HG03520 (cell line): ENCODE measurements around the gene FGL2.
"Not testable (repeated sequence)": the region's sequence is repeated elsewhere in the genome, so short reads cannot be mapped to it uniquely, and the experiment has no call there.

Experiments
- ATAC-seq: cut with Tn5 transposase; IDR thresholded peaks from one replicate; pipeline ENCODE4 v1.9.1; 2021; ENCODE audit warnings: mild to moderate bottlenecking, moderate library complexity; ENCODE audit not compliant: unreplicated experiment

Gene FGL2

DNA sequence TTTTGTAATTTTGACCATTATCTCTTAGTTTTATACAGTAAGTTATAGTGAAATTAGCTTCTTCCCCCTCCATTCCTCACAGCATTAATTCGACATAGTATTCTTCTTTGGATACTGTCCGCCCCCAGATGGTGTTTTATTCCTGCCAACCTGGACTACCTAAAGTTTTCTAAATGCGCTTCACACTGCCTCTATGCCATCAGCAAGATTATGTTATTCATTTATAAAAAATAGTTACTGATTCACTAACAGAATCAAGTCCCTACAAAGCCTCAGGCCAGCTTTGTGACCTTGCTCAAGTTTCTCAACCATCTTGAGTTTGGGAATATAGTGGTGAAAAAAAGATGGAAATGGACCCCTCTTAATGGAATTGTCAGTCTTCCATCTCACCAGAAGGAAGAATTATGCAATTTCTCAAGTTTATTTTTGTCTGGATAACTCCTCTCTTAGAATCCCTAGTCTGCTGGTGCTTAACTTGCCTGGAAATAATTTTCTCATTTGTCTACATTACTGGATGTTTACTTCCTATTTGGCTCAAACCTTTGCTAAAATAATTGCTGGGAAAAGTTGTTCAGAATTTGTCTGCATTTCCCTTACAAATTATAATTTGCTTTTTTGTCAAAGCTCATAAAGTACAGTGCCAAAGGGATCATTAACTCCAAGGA is 16.7 kb upstream of the FGL2 start:
- ATAC-seq, result no peak

DNA sequence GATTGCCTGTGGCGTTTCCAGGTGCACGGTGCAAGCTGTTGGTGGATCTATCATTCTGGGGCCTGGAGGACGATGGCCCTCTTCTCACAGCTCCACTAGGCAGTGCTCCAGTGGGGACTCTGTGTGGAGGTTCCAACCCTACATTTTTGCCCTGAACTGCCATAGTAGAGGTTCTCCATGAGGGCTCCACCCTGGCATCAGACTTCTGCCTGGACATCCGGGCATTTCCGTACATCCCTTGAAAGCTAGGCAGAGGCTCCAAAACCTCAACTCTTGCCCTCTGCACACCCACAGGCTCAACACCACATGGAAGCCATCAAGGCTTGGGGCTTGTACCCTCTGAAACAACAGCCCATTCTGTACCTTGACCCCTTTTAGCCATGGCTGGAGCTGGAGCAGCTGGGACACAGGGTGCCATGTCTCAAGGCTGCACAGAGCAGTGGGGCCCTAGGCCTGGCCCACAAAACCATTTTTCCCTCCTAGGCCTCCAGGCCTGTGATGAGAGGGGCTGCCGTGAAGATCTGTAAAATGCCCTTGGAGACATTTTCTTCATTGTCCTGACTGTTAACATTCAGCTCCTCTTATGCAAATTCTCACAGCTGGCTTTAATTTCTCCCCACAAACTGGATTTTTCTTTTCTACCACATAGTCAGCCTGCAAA is 10.0 kb upstream of the FGL2 start:
- no peak for ATAC-seq

DNA sequence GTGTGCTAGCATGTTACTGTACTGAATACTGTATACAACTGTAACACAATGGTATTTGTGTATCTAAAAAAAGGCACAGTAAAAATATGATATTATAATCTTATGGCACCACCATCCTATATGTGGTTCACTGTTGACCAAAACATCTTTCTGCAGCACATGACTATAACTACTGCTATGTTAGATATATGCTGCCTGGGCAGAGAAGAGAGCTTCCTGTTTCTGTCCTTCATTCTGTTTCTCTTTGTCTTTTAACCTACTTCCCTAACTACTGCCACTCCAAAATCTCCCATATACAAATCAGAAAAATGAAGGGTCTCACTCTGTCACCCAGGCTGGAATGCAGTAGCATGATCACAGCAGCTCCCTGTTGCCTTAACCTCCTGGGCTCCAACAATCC is 8.8 kb upstream of the FGL2 start:
- no peak for ATAC-seq

DNA sequence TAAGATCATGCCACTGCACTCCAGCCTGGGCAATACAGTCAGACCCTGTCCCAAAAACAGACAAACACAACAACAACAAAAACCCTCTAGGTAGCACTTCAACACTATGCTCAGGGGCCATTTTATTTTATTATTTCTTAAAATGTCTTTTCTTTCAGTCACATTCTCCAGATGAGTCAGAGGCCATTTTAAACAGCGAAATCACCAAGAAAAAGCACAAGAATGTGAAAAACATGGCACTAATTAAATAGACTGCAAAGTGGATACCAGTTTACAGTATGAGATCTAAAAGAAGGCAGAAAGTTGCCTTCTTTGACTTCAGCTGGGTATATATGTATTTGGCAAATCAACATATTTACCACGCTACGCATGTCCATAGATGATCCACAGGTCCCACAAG is 6.1 kb upstream of the FGL2 start:
- no peak for ATAC-seq

DNA sequence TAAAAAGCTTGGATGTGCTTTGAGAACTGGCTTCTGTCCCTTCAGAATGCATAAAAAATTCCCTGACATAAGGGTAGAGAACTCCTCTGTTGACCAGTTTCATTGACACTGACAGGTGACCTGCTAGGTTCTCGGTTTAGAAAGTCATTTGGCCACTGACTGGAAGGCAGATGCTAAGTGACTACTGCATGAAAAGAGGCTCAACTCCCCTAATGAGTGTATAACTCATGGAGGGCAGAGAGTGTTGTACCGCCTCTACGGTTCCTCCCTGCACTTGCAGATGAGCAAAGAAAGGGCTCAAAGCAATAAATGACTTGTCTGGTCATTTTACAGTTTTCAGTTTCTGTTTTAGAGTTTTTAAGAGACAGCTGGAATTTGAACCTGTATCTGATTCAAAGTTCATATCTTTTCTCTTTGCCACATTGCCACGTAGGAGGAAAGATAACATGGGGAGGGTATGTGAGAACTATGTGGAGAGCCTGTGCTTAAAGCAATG is 2.9 kb upstream of the FGL2 start:
- peak; percentile 95 for ATAC-seq

DNA sequence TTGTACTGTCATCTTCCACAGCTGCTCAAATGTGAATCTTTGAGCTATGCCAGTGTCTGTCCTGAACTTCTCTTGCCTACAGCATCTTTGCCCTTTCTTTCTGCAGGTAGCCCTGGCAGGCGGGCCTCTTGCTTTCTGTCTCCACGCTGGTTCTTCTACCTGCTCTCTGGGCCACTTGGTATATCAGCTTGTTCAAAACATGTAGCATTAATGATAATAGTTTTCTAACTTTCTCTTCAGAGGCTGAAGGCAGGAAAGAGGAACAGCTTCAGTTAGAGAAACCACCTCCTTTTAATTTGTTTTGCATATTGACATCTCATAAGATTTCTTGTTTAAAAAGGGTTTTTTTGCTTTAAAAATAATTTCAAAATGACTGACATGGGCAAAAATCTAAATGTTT is 923 bp upstream of the FGL2 start:
- no peak for ATAC-seq

DNA sequence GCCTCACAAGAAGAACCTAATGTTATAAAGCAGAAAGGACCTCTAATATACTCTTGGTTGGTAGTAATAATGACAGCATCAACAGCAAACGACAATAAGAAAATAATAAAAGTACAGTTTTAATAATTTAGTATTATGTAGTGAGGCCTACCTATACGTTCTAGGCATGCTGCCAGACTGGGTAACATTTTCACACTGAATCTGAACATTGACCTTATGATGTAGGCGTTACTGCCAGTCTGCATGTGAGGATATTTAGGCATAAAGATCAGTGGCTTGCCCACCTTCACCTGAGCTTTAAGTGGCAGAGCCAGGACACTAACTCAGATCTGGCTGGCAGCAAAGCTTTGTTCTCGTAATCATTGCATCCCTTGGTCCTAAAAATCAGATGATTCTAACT is 2.5 kb downstream of the FGL2 start:
- no peak for ATAC-seq

DNA sequence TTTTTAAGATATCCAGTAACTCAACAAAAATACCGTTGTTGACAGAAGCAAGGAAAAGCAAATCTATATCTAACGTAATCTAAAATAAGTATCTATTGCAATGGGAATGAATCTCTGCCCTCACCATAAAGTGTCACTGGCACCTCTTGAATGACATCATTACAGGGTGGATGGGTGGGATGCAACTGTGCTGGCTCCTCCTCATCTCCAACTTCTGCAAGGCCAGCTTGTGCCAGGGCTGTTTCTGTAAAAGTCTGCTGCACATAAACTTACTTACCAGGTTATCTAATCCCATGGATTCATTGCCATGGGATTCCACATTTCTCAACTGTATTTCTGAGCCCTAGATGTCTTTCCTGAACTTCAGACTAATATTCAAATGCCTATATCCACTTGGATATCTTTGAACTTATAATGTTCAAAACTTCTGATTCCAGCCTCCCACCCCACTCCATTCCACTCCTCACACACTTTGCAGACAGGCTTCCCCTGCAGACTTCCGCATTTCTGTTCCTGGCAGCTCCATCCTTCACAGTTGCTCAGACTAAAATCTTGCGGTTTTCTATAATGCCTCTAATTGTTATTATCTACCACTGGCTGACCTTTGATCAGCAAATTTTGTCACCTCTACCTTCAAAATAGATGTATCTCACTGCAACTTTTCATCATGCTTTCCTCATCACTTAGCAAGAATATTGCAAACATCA is 10.7 kb downstream of the FGL2 start:
- ATAC-seq, result no peak

DNA sequence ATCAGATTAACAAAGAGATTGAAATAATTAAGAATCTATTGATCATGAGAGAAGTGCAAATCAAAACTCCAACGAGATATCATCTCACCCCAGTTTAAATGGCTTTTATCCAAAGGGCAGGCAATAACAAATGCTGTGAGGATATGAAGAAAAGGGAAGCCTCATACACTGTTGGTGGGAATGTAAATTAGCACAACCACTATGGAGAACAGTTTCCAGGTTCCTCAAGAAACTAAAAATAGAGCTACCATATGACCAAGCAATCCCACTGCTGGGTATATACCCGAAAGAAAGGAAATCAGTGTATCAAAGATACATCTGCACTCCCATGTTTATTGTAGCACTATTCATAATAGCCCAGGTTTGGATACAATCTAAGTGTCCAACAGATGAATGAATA is 13.8 kb downstream of the FGL2 start:
- ATAC-seq, result no peak

DNA sequence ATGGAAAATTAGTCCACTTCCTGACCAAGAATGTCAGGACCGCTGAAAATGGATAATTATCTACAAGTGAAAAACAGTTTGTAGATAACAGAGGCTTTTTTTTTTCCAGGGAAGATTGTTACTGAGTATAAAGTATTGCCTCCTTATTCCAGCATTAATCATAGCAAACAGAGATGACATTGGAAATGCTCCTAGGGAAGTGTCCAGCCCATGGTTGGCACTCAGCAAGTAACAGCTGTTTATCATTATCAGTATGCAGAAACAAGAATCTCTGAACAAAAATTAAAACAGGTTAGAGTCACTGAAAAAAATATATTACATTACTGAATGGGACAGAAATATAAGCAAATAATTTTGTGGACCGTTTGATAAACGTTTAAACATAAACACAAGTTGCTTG is 14.6 kb downstream of the FGL2 start:
- no peak for ATAC-seq

DNA sequence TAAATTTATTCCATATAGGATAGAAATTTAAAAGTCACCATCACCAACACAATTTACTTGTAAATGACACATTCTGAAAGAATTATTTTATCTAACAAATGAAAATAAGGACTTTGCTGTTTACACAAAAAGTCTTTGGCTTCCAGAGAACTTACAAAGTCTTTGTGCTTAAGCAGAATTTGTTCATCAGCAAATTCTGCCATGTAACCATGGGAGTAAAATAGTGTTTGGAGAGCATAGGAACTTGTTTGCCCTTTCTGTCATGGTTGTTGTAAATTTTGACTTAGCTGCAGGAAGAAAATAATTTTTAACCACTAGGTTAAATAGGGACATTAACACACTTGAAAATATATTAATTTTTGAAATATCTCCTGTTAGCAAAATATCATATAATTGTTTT is 15.2 kb downstream of the FGL2 start:
- no peak for ATAC-seq

DNA sequence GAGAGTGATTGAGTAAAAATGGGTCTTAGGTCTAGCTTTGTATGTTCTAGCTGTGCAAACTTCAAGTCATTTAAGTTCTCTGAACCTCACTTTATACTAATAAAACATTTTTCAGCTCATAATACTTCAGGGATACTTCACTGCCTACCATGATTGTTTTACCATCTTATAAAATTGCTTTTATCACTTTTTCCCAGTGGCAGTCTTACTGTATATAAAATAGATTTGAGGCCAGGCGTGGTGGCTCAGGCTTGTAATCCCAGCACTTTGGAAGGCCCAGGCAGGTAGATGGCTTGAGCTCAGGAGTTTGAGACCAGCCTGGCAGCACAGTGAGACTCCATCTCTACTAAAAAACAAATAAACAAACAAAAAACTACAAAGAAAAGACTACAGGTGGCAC is 17.4 kb downstream of the FGL2 start:
- ATAC-seq, result no peak

DNA sequence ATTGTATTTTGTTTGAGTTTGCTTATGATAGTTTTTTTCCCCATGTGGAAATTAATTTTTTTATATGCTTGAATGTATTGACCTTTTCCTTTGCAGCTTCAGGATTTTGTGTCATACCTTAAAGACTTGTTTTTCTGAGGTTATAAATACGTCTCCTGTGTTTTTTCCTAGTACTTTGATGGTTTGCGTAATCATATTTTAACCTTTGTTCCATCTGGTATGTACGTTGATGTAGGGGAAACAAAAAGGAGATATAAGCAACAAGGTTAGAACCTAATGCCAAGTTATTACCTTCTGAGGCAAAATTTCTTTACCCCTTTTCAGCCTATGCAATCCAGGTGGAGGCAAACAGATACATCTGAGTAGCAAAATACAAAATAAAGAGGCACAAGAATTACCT is 17.9 kb downstream of the FGL2 start:
- ATAC-seq, result no peak

DNA sequence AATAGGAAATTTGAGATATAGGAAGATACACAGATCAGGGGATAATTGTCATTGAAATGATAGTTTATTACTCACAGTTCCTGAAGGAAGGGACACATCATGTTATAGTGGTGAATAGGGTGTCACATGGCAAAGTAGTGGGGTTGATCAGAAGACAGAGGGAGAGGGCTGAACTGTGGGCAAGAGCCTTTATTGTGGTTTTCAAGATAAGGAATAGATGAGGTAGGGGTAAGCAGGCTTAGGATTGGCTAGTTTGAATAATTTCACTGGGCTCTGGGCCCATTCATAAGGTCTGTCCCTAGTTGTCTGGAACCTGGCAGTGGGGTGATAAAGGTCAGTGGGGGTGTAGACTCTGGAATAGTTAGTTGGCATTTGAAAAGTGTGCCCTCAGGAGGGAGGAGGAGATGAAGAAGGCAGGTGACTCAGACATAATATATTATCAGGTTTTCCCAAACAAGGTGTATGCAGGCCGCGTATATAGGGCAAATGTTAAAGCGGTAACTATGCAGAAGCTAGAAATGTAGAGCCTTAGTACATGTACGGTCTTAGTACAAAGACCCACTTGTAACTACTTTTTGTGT is 18.5 kb downstream of the FGL2 start:
- ATAC-seq, result no peak

DNA sequence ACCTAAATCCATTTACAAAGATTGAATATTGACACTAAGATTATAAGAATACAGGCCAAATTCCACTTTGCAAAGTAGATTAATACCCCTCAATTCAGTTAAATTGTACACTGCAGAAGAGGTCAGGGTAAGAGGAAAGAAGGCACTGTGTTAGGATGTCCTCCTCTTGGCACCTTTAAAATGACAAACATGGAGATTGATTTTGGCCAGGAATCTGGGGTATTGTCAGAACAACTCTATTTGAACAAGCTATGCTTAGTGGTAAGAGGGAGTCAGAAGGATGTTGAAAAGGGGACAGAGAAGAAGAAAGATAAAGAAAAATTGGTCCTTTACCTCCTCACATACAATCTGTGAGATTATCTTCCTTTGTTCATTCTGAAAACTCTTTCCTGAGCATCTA is 21.6 kb downstream of the FGL2 start:
- ATAC-seq, result not testable (repeated sequence)

DNA sequence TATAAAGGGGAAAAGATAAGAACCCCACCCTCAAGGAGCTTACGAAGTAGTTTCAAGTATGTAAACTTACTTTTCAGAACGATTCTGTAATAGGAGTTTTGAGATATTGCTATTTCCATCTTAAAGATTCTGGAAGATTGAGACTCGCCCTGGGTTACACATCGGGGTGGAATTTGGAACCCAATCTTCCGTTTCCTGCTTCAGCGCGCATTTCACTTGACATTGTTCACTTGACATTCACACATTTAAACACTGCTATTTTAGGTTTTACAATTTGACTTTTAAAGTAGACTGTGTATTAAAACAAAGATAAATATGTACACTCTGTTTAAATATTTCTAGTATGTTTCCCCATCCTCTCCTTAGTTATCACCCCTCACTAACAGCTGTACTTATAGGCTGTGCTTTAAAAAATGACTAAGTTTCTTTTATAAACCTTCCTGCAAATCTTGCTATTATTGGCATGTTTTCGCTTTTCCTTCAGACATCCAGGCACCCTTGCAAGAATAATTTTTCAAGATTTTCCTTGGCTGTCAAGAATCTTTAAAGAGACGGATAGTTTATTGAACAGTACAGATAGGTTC is 22.2 kb downstream of the FGL2 start:
- ATAC-seq, result not testable (repeated sequence)

DNA sequence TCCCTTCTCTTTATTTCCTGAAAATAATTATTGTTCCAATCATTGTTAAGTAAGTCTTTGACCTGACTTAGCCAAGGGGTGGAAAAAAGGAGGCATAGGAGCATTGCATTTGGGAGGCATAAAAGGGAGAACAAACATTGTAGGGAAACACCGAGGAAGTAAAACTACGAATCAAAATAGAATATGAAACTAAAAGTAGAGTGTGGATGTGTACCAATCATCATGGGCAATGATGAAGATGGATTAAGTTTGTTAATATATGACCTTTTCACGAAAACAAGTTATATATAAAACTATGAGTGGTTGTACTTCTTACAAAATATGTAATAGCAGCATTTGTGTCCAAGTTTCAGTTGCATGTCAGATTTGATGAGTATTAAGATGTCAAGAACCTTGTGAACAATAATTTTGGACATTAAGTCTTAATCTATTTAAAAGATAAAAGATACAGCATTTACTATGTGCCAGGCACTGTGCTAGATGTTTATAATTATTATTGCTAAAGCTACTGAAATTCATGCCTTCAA is 24.3 kb downstream of the FGL2 start:
- ATAC-seq, result not testable (repeated sequence)

DNA sequence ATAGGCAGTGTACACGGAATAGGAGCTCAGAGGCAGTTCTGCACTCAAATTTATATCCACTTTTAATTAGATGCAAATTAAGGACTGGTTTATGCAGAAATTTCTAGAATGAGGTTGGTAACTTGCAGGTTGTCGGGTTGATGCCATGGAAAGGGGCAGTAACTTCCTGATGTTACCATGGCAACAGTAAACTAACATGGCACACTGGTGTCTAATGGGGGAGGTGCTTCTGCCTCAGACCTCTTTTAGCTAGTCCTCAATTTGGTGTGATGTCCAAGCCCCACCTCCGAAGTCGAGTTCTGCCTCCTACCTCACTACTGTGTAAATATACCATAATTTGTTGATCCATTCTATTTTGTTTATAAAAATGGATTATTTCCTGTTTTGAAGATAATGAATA is 25.2 kb downstream of the FGL2 start:
- ATAC-seq, result not testable (repeated sequence)

DNA sequence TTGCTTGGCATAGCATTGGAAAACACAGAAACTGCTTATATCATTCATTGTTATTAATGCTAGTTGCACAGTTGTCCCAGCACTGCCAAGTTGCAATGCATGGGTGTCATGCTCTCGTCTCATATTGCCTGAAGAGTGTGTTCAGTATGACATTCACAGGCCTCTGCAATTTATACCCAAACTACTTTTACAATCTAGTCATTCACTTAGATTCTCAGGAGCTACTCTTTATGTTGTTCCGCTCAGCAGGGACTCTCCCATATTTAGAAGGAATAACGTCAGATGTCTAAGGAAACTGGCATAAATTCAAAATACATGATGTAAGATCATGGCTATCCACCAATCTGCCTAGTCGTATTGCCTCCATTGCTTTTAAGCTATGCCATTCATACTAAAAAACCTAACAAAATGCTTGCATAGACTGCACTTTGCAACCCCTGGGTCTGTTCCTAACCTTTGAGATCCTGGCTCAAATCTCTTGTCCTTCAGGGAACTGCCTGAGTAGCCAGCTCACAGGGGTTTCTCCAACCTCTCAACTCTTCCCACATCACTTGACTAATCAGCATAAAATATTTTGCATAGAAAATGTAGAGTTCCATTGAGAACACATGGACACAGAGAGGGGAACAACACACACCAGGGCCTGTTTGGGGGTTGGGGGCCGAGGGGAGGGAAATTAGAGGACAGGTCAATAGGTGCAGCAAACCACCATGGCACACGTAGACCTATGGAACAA is 27.0 kb downstream of the FGL2 start:
- ATAC-seq, result not testable (repeated sequence)

DNA sequence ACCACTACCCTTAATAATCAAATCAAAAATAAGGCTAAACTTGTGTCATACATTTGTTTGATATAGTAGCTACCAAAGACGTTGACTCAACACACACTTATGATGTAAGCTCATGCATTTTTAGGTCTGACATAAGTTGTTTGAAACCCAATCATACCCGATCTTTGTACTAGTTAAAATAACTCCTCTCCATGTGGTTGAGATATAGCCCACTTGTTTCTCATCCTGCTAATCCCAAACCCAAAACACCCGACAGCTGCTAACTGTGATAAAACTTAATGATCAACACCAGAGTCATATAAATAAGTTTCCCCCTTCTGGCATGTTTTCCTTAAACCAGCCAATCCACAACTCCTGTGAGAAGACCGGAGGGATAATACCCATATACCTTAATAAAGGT is 28.5 kb downstream of the FGL2 start:
- not testable (repeated sequence) for ATAC-seq
